HG03039 (cell line): ENCODE data around the gene ARHGAP10.

Experiments used
- ATAC-seq: cut with Tn5 transposase; IDR thresholded peaks from one replicate; pipeline ENCODE4 v1.9.1; 2021; ENCODE audit warnings: mild to moderate bottlenecking, moderate library complexity; ENCODE audit not compliant: unreplicated experiment

Gene ARHGAP10

GRCh38 chr4:147765121-147765529 is 33.2 kb downstream of the ARHGAP10 start:
- ATAC-seq: no peak

GRCh38 chr4:147768113-147768512 is 36.2 kb downstream of the ARHGAP10 start:
- ATAC-seq: no peak

GRCh38 chr4:147769386-147769785 is 37.5 kb downstream of the ARHGAP10 start:
- ATAC-seq: no peak

GRCh38 chr4:147770831-147771230 is 38.9 kb downstream of the ARHGAP10 start:
- ATAC-seq: no peak

GRCh38 chr4:147772056-147772455 is 40.2 kb downstream of the ARHGAP10 start:
- no peak for ATAC-seq

- no peak for ATAC-seq
These were observed 40.6 kb downstream of the ARHGAP10 start for GRCh38 chr4:147772459-147772969.

GRCh38 chr4:147773261-147774184 is 41.6 kb downstream of the ARHGAP10 start:
- peak; percentile 47 for ATAC-seq

- ATAC-seq: no peak
These were observed 44.8 kb downstream of the ARHGAP10 start for GRCh38 chr4:147776716-147777115.

GRCh38 chr4:147777456-147778091 is 45.7 kb downstream of the ARHGAP10 start:
- ATAC-seq: no peak

- peak; percentile 43 for ATAC-seq
These were observed 47.1 kb downstream of the ARHGAP10 start for GRCh38 chr4:147778942-147779341.

GRCh38 chr4:147779451-147779850 is 47.6 kb downstream of the ARHGAP10 start:
- no peak for ATAC-seq

GRCh38 chr4:147780137-147780777 is 48.4 kb downstream of the ARHGAP10 start:
- peak; percentile 59 for ATAC-seq

- no peak for ATAC-seq
These were observed 50.3 kb downstream of the ARHGAP10 start for GRCh38 chr4:147782087-147782781.

GRCh38 chr4:147785129-147785528 is 53.2 kb downstream of the ARHGAP10 start:
- ATAC-seq: no peak

GRCh38 chr4:147786031-147786430 is 54.1 kb downstream of the ARHGAP10 start:
- peak; percentile 79 for ATAC-seq

GRCh38 chr4:147786531-147786930 is 54.6 kb downstream of the ARHGAP10 start:
- no peak for ATAC-seq

GRCh38 chr4:147787204-147787603 is 55.3 kb downstream of the ARHGAP10 start:
- ATAC-seq: no peak

GRCh38 chr4:147788791-147789190 is 56.9 kb downstream of the ARHGAP10 start:
- no peak for ATAC-seq

- ATAC-seq: no peak
These were observed 57.7 kb downstream of the ARHGAP10 start for GRCh38 chr4:147789596-147789995.

GRCh38 chr4:147790412-147790811 is 58.5 kb downstream of the ARHGAP10 start:
- ATAC-seq: no peak

- ATAC-seq: no peak
These were observed 59.5 kb downstream of the ARHGAP10 start for GRCh38 chr4:147791341-147791740.
